ENCODE measurements around the gene SLC25A43.

DNA sequence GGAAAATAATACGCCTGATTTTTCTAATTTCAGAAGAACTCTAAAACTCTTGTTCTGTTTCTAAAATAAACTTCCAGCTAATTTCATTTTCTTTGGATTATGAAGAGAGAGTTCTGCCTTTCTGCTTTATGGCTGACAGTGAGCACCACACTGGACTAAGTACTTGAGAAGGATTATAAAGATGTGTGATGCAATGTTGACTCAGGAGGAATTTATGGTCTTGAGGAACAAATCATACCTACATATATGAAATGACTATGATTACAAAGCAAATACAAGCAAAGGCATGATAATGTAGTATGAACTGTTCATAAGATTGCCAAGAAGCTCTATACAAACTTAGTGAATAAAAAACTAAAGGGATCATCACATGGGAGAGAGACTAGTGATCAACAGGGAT is 56.1 kb downstream of the SLC25A43 start:
- TF ChIP-seq POLR2A (IDR thresholded peaks at IDR 0.05; ENCODE audit: low read depth, low read length) (no peak), POLR2AphosphoS5 (IDR thresholded peaks at IDR 0.05; ENCODE audit: low read depth, low read length) (no peak), TAF1 (IDR thresholded peaks at IDR 0.05; ENCODE audit: borderline replicate concordance, low read depth, low read length) (no peak)
